HepG2 (cell line): ENCODE measurements around the gene SUCLG2. TPM values are rescaled to one million over a fixed set of nuclear protein-coding genes. Genes with fewer than 3 reads are reported as not detected.

ENCODE experiments used
- ATAC-seq: fragments of 200-7000 bp; cut with Tn5 transposase; 3 replicates; pipeline ENCODE4 v1.9.1; 2020; ENCODE audit warnings: mild to moderate bottlenecking, moderate library complexity
- BruUV-seq: library from RNA; stranded (reverse); fragments of 400-500 nt; replicated peaks from 2 replicates; lab custom pipeline; 2021; lab: Mats Ljungman, UMichigan
- CTCF ChIA-PET: fragments of 300-600 bp; formaldehyde crosslinking; extraction: SDS; loops from one replicate; lab custom pipeline; 2021; ENCODE audit warnings: low total read pairs, inconsistent platforms, low intra/inter-chr PET ratio; lab: Yijun Ruan, JAX
- POLR2A ChIA-PET: fragments of 350-600 bp; sonication (Branson Sonifier 250); formaldehyde crosslinking; loops from one replicate; lab custom pipeline; 2020; ENCODE audit warnings: antibody characterized with exemption, inconsistent platforms; lab: Yijun Ruan, JAX
- DNase-seq: peaks from one replicate; pipeline ENCODE4 v3.0.0-alpha.2; 2015; ENCODE audit warnings: low spot score
- FAIRE-seq: peaks from 3 replicates; lab custom pipeline; 2011; peaks lifted over from hg19 to GRCh38; lab: Jason Lieb, UNC
- H2AFZ ChIP-seq: one replicate; pipeline ENCODE4 v1.6.1; 2011; ENCODE audit warnings: low read length, inconsistent platforms
- H3K27ac ChIP-seq: fragments of 300-600 bp; 3 replicates; pipeline ENCODE4 v1.8.0; 2011; ENCODE audit warnings: mixed run types, mild to moderate bottlenecking, mixed read lengths, low read length, inconsistent platforms; ENCODE audit not compliant: insufficient read depth; ENCODE audit errors: extremely low read length
- H3K27me3 ChIP-seq, 2 experiments: fragments of 200-600 bp in 1 of 2; 2 replicates in 1 of 2; 3 replicates in 1 of 2; pipeline versions ENCODE4 v1.6.0 to v1.8.0; 2011; ENCODE audit warnings: low read length in 2 of 2, mild to moderate bottlenecking in 2 of 2, moderate library complexity in 2 of 2, inconsistent platforms in 1 of 2; ENCODE audit not compliant: insufficient read depth in 2 of 2, control insufficient read depth in 1 of 2
- H3K36me3 ChIP-seq, 2 experiments: fragments of 200-600 bp in 1 of 2; replicated peaks in 1 of 2; 2 replicates in 1 of 2; 3 replicates in 1 of 2; pipeline versions ENCODE4 v1.5.1 to v1.8.0; 2011; ENCODE audit warnings: low read length in 2 of 2, inconsistent platforms in 1 of 2; ENCODE audit not compliant: insufficient read depth in 2 of 2, control insufficient read depth in 1 of 2
- H3K4me1 ChIP-seq: 2 replicates; pipeline ENCODE4 v1.5.1; 2012; ENCODE audit warnings: low read length, inconsistent platforms; ENCODE audit not compliant: insufficient read depth
- H3K4me2 ChIP-seq: 2 replicates; pipeline ENCODE4 v1.6.0; 2011; ENCODE audit warnings: low read depth, low read length, inconsistent platforms
- H3K4me3 ChIP-seq, 3 experiments: fragments of 200-600 bp in 1 of 3; sonication (generic), shearing (Covaris generic) in 1 of 3; replicated peaks in 1 of 3; 2 replicates each; pipeline ENCODE4 v1.5.1; 2011 to 2016; ENCODE audit warnings: low read length in 3 of 3, inconsistent platforms in 2 of 3, low read depth in 2 of 3, mild to moderate bottlenecking in 2 of 3, control low read depth in 1 of 3, mixed read lengths in 1 of 3; ENCODE audit not compliant: insufficient read depth in 1 of 3
- H3K79me2 ChIP-seq: one replicate; pipeline ENCODE4 v1.6.1; 2011; ENCODE audit warnings: low read length, inconsistent platforms; ENCODE audit not compliant: insufficient read depth
- H3K9ac ChIP-seq: 2 replicates; pipeline ENCODE4 v1.6.0; 2011; ENCODE audit warnings: mild to moderate bottlenecking, low read depth, low read length, inconsistent platforms; ENCODE audit not compliant: insufficient read depth
- H3K9me3 ChIP-seq: 2 replicates; pipeline ENCODE4 v1.5.1; 2012; ENCODE audit warnings: mild to moderate bottlenecking, low read length
- H4K20me1 ChIP-seq: 2 replicates; pipeline ENCODE4 v1.6.0; 2011; ENCODE audit warnings: inconsistent platforms, mild to moderate bottlenecking, low read length, moderate library complexity; ENCODE audit not compliant: insufficient read depth
- PHF20 ChIP-seq: sonication (generic); formaldehyde crosslinking; IDR thresholded peaks from 2 replicates; pipeline ENCODE4 v1.5.0; 2020; ENCODE audit warnings: mild to moderate bottlenecking, missing genetic modification reagents
- PLRG1 ChIP-seq: fragments of 450-650 bp; conservative IDR thresholded peaks from 2 replicates; pipeline ENCODE4 v1.6.1; 2016
- ZNF232 ChIP-seq: sonication (generic); formaldehyde crosslinking; IDR thresholded peaks from 2 replicates; pipeline ENCODE4 v1.4.0; 2020; ENCODE audit warnings: missing genetic modification reagents, borderline replicate concordance
- ZNF441 ChIP-seq: sonication (generic); formaldehyde crosslinking; IDR thresholded peaks from 2 replicates; pipeline ENCODE4 v1.7.0; 2021; ENCODE audit warnings: missing genetic modification reagents, borderline replicate concordance
- WGBS: methylation state at CpG from one replicate; pipeline ENCODE4 v1.1.6; 2017; ENCODE audit warnings: low lambda C conversion rate; 5-methylcytosine and 5-hydroxymethylcytosine counted together
- in situ Hi-C: cut with HindIII; loops from 2 replicates; pipeline ENCODE4 v1.10.0; 2017; ENCODE audit warnings: low pct_unique_long_range_greater_than_20kb; ENCODE audit not compliant: extremely low pct_ligation_motif_present
- intact Hi-C: fragments of 100-400 bp; cut with micrococcal nuclease; formaldehyde crosslinking; loops from one replicate; pipeline ENCODE4 v1.10.0; 2022; ENCODE audit not compliant: unreplicated experiment
- polyA plus RNA-seq, 8 experiments: library from polyadenylated mRNA; depleted of rRNA in 3 of 8; stranded (reverse) in 7 of 8; unstranded in 1 of 8; fragments of >200 nt; fragmentation: Illumina TruSeq in 4 of 8; extraction: Trizol in 4 of 8; gene quantifications; 2 replicates each; pipeline versions ENCODE4 v1.2.1 to v1.2.3, GENCODE V29; 2011 to 2016; ENCODE audit warnings: low read depth in 4 of 8, missing spikeins in 1 of 8, mixed read lengths in 1 of 8; ENCODE audit not compliant: insufficient read depth in 1 of 8
- total RNA-seq, 5 experiments: library from RNA; depleted of rRNA; stranded (reverse); fragments of >200 nt; fragmentation: Illumina TruSeq; extraction: Trizol; gene quantifications; 2 replicates each; pipeline ENCODE4 v1.2.3, GENCODE V29; 2016; ENCODE audit warnings: low read depth in 1 of 5
- TF ChIP-seq, protein P1 (sequence below): sonication (generic); formaldehyde crosslinking; IDR thresholded peaks from 2 replicates; pipeline ENCODE4 v1.8.0; 2022; ENCODE audit warnings: missing genetic modification reagents, mild to moderate bottlenecking, moderate library complexity, borderline replicate concordance
- TF ChIP-seq, protein P2 (sequence below): sonication (generic); formaldehyde crosslinking; IDR thresholded peaks from 2 replicates; pipeline ENCODE4 v1.5.0; 2020; ENCODE audit warnings: missing genetic modification reagents

SUCLG2 gene
- total and polyA plus RNA-seq, 2 of the 13 experiments (the other 11 are each of a cell fraction or from before 2014, with no cell fraction given) = 21.4 to 64.9 TPM

- H3K27ac ChIP-seq = no peak overlapping the region
- H3K9me3 ChIP-seq = no peaks in the 10 kb centered on the region
- H2AFZ ChIP-seq = no peak overlapping the region
- intact Hi-C loops (no loop called here), in situ Hi-C loops (no loop called here)
- no peak overlapping the region for H3K4me3 ChIP-seq
- DNase-seq = no peak
- H4K20me1 ChIP-seq = no peaks in the 10 kb centered on the region
- no TSS peak for BruUV-seq
- no peaks in the 10 kb centered on the region for H3K27me3 ChIP-seq
- POLR2A ChIA-PET = no interaction called here
- H3K4me1 ChIP-seq = peaks cover 15% of the 10 kb centered on the region; the same call in 1 of the 2 replicates
- whole genome bisulfite sequencing = 96% methylated on average over 3 of the region's 3 CpGs
- TF ChIP-seq, protein P1, sequence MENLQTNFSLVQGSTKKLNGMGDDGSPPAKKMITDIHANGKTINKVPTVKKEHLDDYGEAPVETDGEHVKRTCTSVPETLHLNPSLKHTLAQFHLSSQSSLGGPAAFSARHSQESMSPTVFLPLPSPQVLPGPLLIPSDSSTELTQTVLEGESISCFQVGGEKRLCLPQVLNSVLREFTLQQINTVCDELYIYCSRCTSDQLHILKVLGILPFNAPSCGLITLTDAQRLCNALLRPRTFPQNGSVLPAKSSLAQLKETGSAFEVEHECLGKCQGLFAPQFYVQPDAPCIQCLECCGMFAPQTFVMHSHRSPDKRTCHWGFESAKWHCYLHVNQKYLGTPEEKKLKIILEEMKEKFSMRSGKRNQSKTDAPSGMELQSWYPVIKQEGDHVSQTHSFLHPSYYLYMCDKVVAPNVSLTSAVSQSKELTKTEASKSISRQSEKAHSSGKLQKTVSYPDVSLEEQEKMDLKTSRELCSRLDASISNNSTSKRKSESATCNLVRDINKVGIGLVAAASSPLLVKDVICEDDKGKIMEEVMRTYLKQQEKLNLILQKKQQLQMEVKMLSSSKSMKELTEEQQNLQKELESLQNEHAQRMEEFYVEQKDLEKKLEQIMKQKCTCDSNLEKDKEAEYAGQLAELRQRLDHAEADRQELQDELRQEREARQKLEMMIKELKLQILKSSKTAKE (CRISPR knock-in tag) = no peak
- TF ChIP-seq ZNF441 (CRISPR knock-in tag) (no peak), PLRG1 (no peak), PHF20 (no peak), ZNF232 (no peak)
- TF ChIP-seq, protein P2, sequence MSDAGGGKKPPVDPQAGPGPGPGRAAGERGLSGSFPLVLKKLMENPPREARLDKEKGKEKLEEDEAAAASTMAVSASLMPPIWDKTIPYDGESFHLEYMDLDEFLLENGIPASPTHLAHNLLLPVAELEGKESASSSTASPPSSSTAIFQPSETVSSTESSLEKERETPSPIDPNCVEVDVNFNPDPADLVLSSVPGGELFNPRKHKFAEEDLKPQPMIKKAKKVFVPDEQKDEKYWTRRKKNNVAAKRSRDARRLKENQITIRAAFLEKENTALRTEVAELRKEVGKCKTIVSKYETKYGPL (CRISPR knock-in tag) = no peak
- CTCF ChIA-PET = no interaction called here
- no peak for FAIRE-seq
- no peak overlapping the region for H3K9ac ChIP-seq
- H3K36me3 ChIP-seq = peaks cover 2 to 6% of the 10 kb centered on the region in 2 experiments; a peak in 3 of 5 replicates
- no peak for ATAC-seq
- no peak overlapping the region for H3K4me2 ChIP-seq
- H3K79me2 ChIP-seq = peaks cover 4% of the 10 kb centered on the region
These were observed 30.3 kb downstream of the SUCLG2 start for GRCh38 chr3:67624078-67624477.
